H1 (cell line): ENCODE data around the gene ISL2. TPM values are rescaled to one million over a fixed set of nuclear protein-coding genes. Genes with fewer than 3 reads are reported as not detected.
A peak's percentile ranks its signal among the peaks of the same experiment; 100 is the strongest.

Experiments used
- CTCF ChIA-PET: fragments of 300-600 bp; sonication (Branson Sonifier 250); formaldehyde crosslinking; loops from one replicate; lab custom pipeline; 2021; ENCODE audit not compliant: partially characterized antibody; lab: Charles Lee
- POLR2A ChIA-PET: fragments of 300-600 bp; sonication (Branson Sonifier 250); formaldehyde crosslinking; loops from one replicate; lab custom pipeline; 2021; ENCODE audit warnings: inconsistent platforms; ENCODE audit not compliant: partially characterized antibody; lab: Charles Lee
- DNase-seq, 2 experiments: peaks; one replicate each; pipeline versions ENCODE4 v3.0.0 to v3.0.0-alpha.2; 2010 to 2022; ENCODE audit warnings: low spot score in 2 of 2, low read depth in 1 of 2, mixed read lengths in 1 of 2
- FAIRE-seq: peaks from 2 replicates; lab custom pipeline; 2011; peaks lifted over from hg19 to GRCh38; lab: Jason Lieb, UNC
- H2AFZ ChIP-seq: 2 replicates; pipeline ENCODE4 v1.8.1; 2012; ENCODE audit warnings: low read length, inconsistent platforms
- H2AK5ac ChIP-seq: 2 replicates; pipeline ENCODE4 v1.6.1; 2013; ENCODE audit warnings: low read depth, low read length
- H2BK120ac ChIP-seq: replicated peaks from 2 replicates; pipeline ENCODE3; 2013; ENCODE audit warnings: low read depth, low read length, inconsistent platforms
- H2BK12ac ChIP-seq: 2 replicates; pipeline ENCODE4 v1.6.1; 2013; ENCODE audit warnings: low read depth, low read length
- H2BK15ac ChIP-seq: 2 replicates; pipeline ENCODE4 v1.6.1; 2013; ENCODE audit warnings: low read length
- H2BK20ac ChIP-seq: 2 replicates; pipeline ENCODE4 v1.6.1; 2013; ENCODE audit warnings: low read length
- H2BK5ac ChIP-seq: 2 replicates; pipeline ENCODE4 v1.6.1; 2013; ENCODE audit warnings: low read depth, low read length
- H3K14ac ChIP-seq: 2 replicates; pipeline ENCODE4 v1.6.1; 2013; ENCODE audit warnings: inconsistent platforms; ENCODE audit not compliant: insufficient read length
- H3K18ac ChIP-seq: 2 replicates; pipeline ENCODE4 v1.6.1; 2013; ENCODE audit warnings: low read length; ENCODE audit errors: extremely low read depth
- H3K23ac ChIP-seq: 2 replicates; pipeline ENCODE4 v1.6.1; 2013; ENCODE audit warnings: inconsistent platforms; ENCODE audit not compliant: insufficient read length
- H3K23me2 ChIP-seq: 2 replicates; pipeline ENCODE4 v1.6.1; 2013; ENCODE audit warnings: low read depth, low read length
- H3K27ac ChIP-seq: 2 replicates; pipeline ENCODE4 v1.6.1; 2011; ENCODE audit warnings: low read depth, low read length, inconsistent platforms
- H3K27me3 ChIP-seq, 4 experiments: replicated peaks in 1 of 4; 1 replicate in 1 of 4; 2 replicates in 3 of 4; pipeline versions ENCODE4 v1.6.1 to v1.8.1; 2011 to 2013; ENCODE audit warnings: low read length in 3 of 4, mild to moderate bottlenecking in 3 of 4, inconsistent platforms in 2 of 4, mixed read lengths in 2 of 4, moderate library complexity in 1 of 4; ENCODE audit not compliant: control insufficient read depth in 3 of 4, insufficient read depth in 3 of 4; ENCODE audit errors: extremely low read depth in 1 of 4
- H3K36me3 ChIP-seq, 4 experiments: 2 replicates each; pipeline versions ENCODE4 v1.6.1 to v1.8.1; 2011 to 2013; ENCODE audit warnings: mild to moderate bottlenecking in 4 of 4, low read length in 3 of 4, moderate library complexity in 2 of 4, control low read depth in 1 of 4, inconsistent platforms in 1 of 4; ENCODE audit not compliant: insufficient read depth in 4 of 4, control insufficient read depth in 2 of 4
- H3K4ac ChIP-seq: replicated peaks from 2 replicates; pipeline ENCODE3; 2013; ENCODE audit warnings: low read length, low read depth, mixed read lengths, inconsistent platforms; ENCODE audit not compliant: insufficient read length
- H3K4me1 ChIP-seq, 4 experiments: replicated peaks in 1 of 4; 1 replicate in 1 of 4; 2 replicates in 3 of 4; pipeline versions ENCODE4 v1.6.1 to v1.8.1; 2011 to 2013; ENCODE audit warnings: low read length in 3 of 4, inconsistent platforms in 2 of 4, mixed read lengths in 1 of 4; ENCODE audit not compliant: insufficient read depth in 4 of 4, control insufficient read depth in 3 of 4
- H3K4me2 ChIP-seq, 2 experiments: 2 replicates each; pipeline versions ENCODE4 v1.6.1 to v1.8.1; 2011 to 2013; ENCODE audit warnings: low read depth in 2 of 2, low read length in 2 of 2, control low read depth in 1 of 2, inconsistent platforms in 1 of 2, mild to moderate bottlenecking in 1 of 2; ENCODE audit not compliant: insufficient read depth in 1 of 2
- H3K4me3 ChIP-seq, 4 experiments: fragments of 200-600, 300-600 bp in 1 of 4; sonication (generic), shearing (Covaris generic), sonication (Bioruptor Twin) in 1 of 4; 2 replicates each; pipeline versions ENCODE4 v1.5.1 to v1.8.1; 2011 to 2016; ENCODE audit warnings: low read length in 4 of 4, low read depth in 3 of 4, control low read depth in 2 of 4, inconsistent platforms in 2 of 4, mild to moderate bottlenecking in 2 of 4, mixed read lengths in 1 of 4, moderate library complexity in 1 of 4; ENCODE audit not compliant: insufficient read depth in 2 of 4; ENCODE audit errors: extremely low read depth in 1 of 4
- H3K56ac ChIP-seq: replicated peaks from 2 replicates; pipeline ENCODE3; 2013; ENCODE audit warnings: low read depth, mild to moderate bottlenecking, mixed read lengths, low read length, inconsistent platforms; ENCODE audit not compliant: insufficient read length
- H3K79me1 ChIP-seq: 2 replicates; pipeline ENCODE4 v1.6.1; 2013; ENCODE audit warnings: low read depth, low read length, control low read depth
- H3K79me2 ChIP-seq, 2 experiments: 2 replicates each; pipeline versions ENCODE4 v1.6.1 to v1.8.1; 2012 to 2013; ENCODE audit warnings: low read length in 2 of 2, mild to moderate bottlenecking in 2 of 2, inconsistent platforms in 1 of 2; ENCODE audit not compliant: insufficient read depth in 2 of 2, control insufficient read depth in 1 of 2
- H3K9ac ChIP-seq, 4 experiments: replicated peaks in 1 of 4; 1 replicate in 1 of 4; 2 replicates in 3 of 4; pipeline versions ENCODE4 v1.6.1 to v1.8.1; 2011 to 2013; ENCODE audit warnings: low read depth in 3 of 4, low read length in 3 of 4, control low read depth in 2 of 4, mild to moderate bottlenecking in 2 of 4, moderate library complexity in 2 of 4, inconsistent platforms in 1 of 4; ENCODE audit errors: extremely low read depth in 1 of 4
- H3K9me3 ChIP-seq, 2 experiments: 2 replicates each; pipeline versions ENCODE4 v1.6.1 to v1.8.1; 2012 to 2013; ENCODE audit warnings: mild to moderate bottlenecking in 2 of 2, moderate library complexity in 2 of 2, control low read depth in 1 of 2, inconsistent platforms in 1 of 2, low read depth in 1 of 2, low read length in 1 of 2, mixed read lengths in 1 of 2; ENCODE audit not compliant: insufficient read depth in 2 of 2
- H4K20me1 ChIP-seq, 2 experiments: replicated peaks in 1 of 2; 2 replicates each; pipeline versions ENCODE3 to v1.8.1; 2011 to 2013; ENCODE audit warnings: inconsistent platforms in 2 of 2, low read length in 2 of 2, mild to moderate bottlenecking in 1 of 2; ENCODE audit not compliant: insufficient read depth in 2 of 2, control insufficient read depth in 1 of 2
- H4K5ac ChIP-seq: 2 replicates; pipeline ENCODE4 v1.6.1; 2013; ENCODE audit warnings: low read length, low read depth, mixed read lengths, inconsistent platforms; ENCODE audit not compliant: insufficient read length
- H4K8ac ChIP-seq: 2 replicates; pipeline ENCODE4 v1.8.0; 2013; ENCODE audit warnings: mild to moderate bottlenecking, moderate library complexity, low read length, inconsistent platforms; ENCODE audit not compliant: insufficient read depth; ENCODE audit errors: extremely low read depth
- H4K91ac ChIP-seq: replicated peaks from 2 replicates; pipeline ENCODE3; 2013; ENCODE audit warnings: low read length, mixed read lengths, inconsistent platforms; ENCODE audit not compliant: insufficient read length
- CHD1 ChIP-seq: IDR thresholded peaks from 2 replicates; pipeline ENCODE4 v1.6.1; 2012; ENCODE audit warnings: low read depth, low read length, improper control_type of control experiment
- EP300 ChIP-seq, 2 experiments: IDR thresholded peaks; 1 replicate in 1 of 2; 2 replicates in 1 of 2; pipeline ENCODE4 v1.6.1; 2011 to 2012; ENCODE audit warnings: low read depth in 2 of 2, low read length in 2 of 2, mild to moderate bottlenecking in 2 of 2, borderline replicate concordance in 1 of 2, inconsistent platforms in 1 of 2, moderate library complexity in 1 of 2
- NRF1 ChIP-seq: IDR thresholded peaks from 2 replicates; pipeline ENCODE4 v1.6.1; 2011; ENCODE audit warnings: mild to moderate bottlenecking, low read depth, low read length, improper control_type of control experiment
- SIX5 ChIP-seq: IDR thresholded peaks from 2 replicates; pipeline ENCODE4 v1.6.1; 2011; ENCODE audit warnings: mild to moderate bottlenecking, low read depth, low read length
- SP1 ChIP-seq: IDR thresholded peaks from 2 replicates; pipeline ENCODE4 v1.6.1; 2011; ENCODE audit warnings: low read depth, low read length
- SUZ12 ChIP-seq: fragments of 200-600 bp; sonication (generic); IDR thresholded peaks from 2 replicates; pipeline ENCODE4 v1.6.1; 2012; ENCODE audit warnings: mild to moderate bottlenecking, inconsistent platforms, low read length, moderate library complexity, mixed read lengths
- TAF7 ChIP-seq: optimal IDR thresholded peaks from 2 replicates; pipeline ENCODE3; 2011; ENCODE audit warnings: low read depth, mild to moderate bottlenecking, inconsistent platforms, low read length, moderate library complexity, borderline replicate concordance
- TCF12 ChIP-seq: IDR thresholded peaks from 2 replicates; pipeline ENCODE4 v1.6.1; 2011; ENCODE audit warnings: low read depth, mild to moderate bottlenecking, low read length
- WGBS, 2 experiments: shearing (Covaris generic) in 1 of 2; methylation state at CpG; one replicate each; pipeline versions ENCODE4 v1.1.6 to v1.1.7; 2013 to 2015; ENCODE audit warnings: low lambda C conversion rate in 2 of 2, mixed read lengths in 2 of 2, inconsistent platforms in 1 of 2, low coverage in 1 of 2, missing lambda C conversion rate in 1 of 2; ENCODE audit not compliant: insufficient replicate concordance in 2 of 2, insufficient coverage in 1 of 2, insufficient read length in 1 of 2; ENCODE audit errors: extremely low coverage in 1 of 2, missing lambda C conversion rate in 1 of 2; 5-methylcytosine and 5-hydroxymethylcytosine counted together
- polyA plus RNA-seq, 7 experiments: library from polyadenylated mRNA; depleted of rRNA in 3 of 7; stranded (reverse) in 5 of 7; unstranded in 2 of 7; fragments of >200 nt in 5 of 7; fragments of 200-250 nt in 2 of 7; gene quantifications; 1 replicate in 5 of 7; 2 replicates in 1 of 7; 4 replicates in 1 of 7; pipeline versions ENCODE4 v1.2.1 to v1.2.3, GENCODE V29; 2011 to 2013; ENCODE audit warnings: missing spikeins in 2 of 7, mixed read lengths in 2 of 7
- total RNA-seq: library from RNA; stranded (reverse); fragmentation: NEBNext Ultra II Directional; extraction: Animal tissue kit (Norgen Biotek cat#: 25700); gene quantifications from 2 replicates; pipeline ENCODE4 v1.2.1, GENCODE V29; 2021
- TF ChIP-seq, protein P1 (sequence below): IDR thresholded peaks from 2 replicates; pipeline ENCODE4 v1.6.1; 2012; ENCODE audit warnings: inconsistent platforms
- TF ChIP-seq, protein P2 (sequence below): IDR thresholded peaks from 2 replicates; pipeline ENCODE4 v1.6.1; 2012; ENCODE audit warnings: inconsistent platforms

Gene ISL2
- total and polyA plus RNA-seq, 2 of the 8 experiments (the other 6 are each of a cell fraction or from before 2014, with no cell fraction given): 0.32 to 0.99 TPM

GRCh38 chr15:76376029-76376428 lies 39.5 kb downstream of the ISL2 start:
- Histone ChIP-seq H3K9me3 (no peaks in the 10 kb centered on the region; a peak in 1 of 4 replicates), H3K18ac (no peak overlapping the region), H2AFZ (no peak overlapping the region), H2BK120ac (no peak overlapping the region), H3K14ac (no peak overlapping the region), H3K27ac (no peak overlapping the region), H2BK15ac (no peak overlapping the region), H3K79me1 (no peaks in the 10 kb centered on the region), H3K4me1 (no peaks in the 10 kb centered on the region), H4K91ac (no peak overlapping the region), H4K20me1 (no peaks in the 10 kb centered on the region), H3K23me2 (no peaks in the 10 kb centered on the region), H4K8ac (no peak overlapping the region), H3K9ac (no peak overlapping the region), H2BK5ac (no peak overlapping the region), H2BK20ac (no peak overlapping the region), H2BK12ac (no peak overlapping the region), H3K27me3 (no peaks in the 10 kb centered on the region), H3K79me2 (no peaks in the 10 kb centered on the region), H3K4me2 (no peak overlapping the region), H3K56ac (no peak overlapping the region), H3K23ac (no peak overlapping the region), H2AK5ac (no peak overlapping the region), H4K5ac (no peak overlapping the region), H3K4me3 (no peak overlapping the region), H3K36me3 (no peaks in the 10 kb centered on the region), H3K4ac (no peak overlapping the region)
- no peak for TF ChIP-seq NRF1
- TF ChIP-seq, protein P1, sequence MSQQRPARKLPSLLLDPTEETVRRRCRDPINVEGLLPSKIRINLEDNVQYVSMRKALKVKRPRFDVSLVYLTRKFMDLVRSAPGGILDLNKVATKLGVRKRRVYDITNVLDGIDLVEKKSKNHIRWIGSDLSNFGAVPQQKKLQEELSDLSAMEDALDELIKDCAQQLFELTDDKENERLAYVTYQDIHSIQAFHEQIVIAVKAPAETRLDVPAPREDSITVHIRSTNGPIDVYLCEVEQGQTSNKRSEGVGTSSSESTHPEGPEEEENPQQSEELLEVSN: 0 out of 2 replicates have a peak, but pooled peaks have one; percentile 17
- TF ChIP-seq, protein P2, sequence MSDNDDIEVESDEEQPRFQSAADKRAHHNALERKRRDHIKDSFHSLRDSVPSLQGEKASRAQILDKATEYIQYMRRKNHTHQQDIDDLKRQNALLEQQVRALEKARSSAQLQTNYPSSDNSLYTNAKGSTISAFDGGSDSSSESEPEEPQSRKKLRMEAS: peak; percentile 68
- no peak for TF ChIP-seq TCF12
- no peak for TF ChIP-seq EP300 (IDR thresholded peaks at IDR 0.05; ENCODE audit: borderline replicate concordance in 1 of 2, low read depth in 2 of 2, low read length in 2 of 2)
- TF ChIP-seq CHD1: no peak
- TF ChIP-seq TAF7: no peak
- TF ChIP-seq SUZ12: no peak
- no peak for TF ChIP-seq SIX5
- no peak for TF ChIP-seq SP1
- CTCF ChIA-PET: no interaction called here
- POLR2A ChIA-PET: no interaction called here
- FAIRE-seq: no peak
- DNase-seq: peak in 1 of 2 experiments; percentile 7
- 87% methylated on average over 3 of the region's 3 CpGs; no CpG with 5 or more reads in 1 of the 2 experiments for WGBS, 2 experiments
